Measurements from ENCODE around the gene ARIH2. TPM values are rescaled to one million over a fixed set of nuclear protein-coding genes. Genes with fewer than 3 reads are reported as not detected.

ARIH2 gene
- total and polyA plus RNA-seq, 9 of the 15 experiments (the other 6 are each of a cell fraction or from before 2014, with no cell fraction given) = 27.0 to 120 (median 108) TPM

GRCh38 chr3:49028673-49029562 is 110.3 kb downstream of the ARIH2 start, which contains the start of gene IMPDH2 (continued):
- TF ChIP-seq AFF1 (IDR thresholded peaks at IDR 0.05; ENCODE audit: low read depth in 1 of 2, partially characterized antibody in 2 of 2) (no peak), HMBOX1 (IDR thresholded peaks at IDR 0.05) (no peak), SMARCA5 (IDR thresholded peaks at IDR 0.05) (no peak), ARID1B (IDR thresholded peaks at IDR 0.05) (peak; percentile 27; the same call in 1 of the 2 replicates), MCM5 (IDR thresholded peaks at IDR 0.05; ENCODE audit: low read depth) (no peak), ZNF830 (CRISPR knock-in tag; IDR thresholded peaks at IDR 0.05) (0 out of 2 replicates have a peak, but pooled peaks have one; percentile 22), SIN3B (IDR thresholded peaks at IDR 0.05; ENCODE audit: low read depth) (peak; percentile 64; the same call in 1 of the 2 replicates), UBTF (IDR thresholded peaks at IDR 0.05; ENCODE audit: borderline replicate concordance in 1 of 2, low read depth in 2 of 2, low read length in 2 of 2) (no peak), SMARCB1 (IDR thresholded peaks at IDR 0.05; ENCODE audit: insufficient read length, low read depth) (no peak), ATF7 (IDR thresholded peaks at IDR 0.05) (peak; percentile 97), IRF1 (CRISPR knock-in tag; IDR thresholded peaks at IDR 0.05; ENCODE audit: borderline replicate concordance) (no peak), ZMIZ1 (IDR thresholded peaks at IDR 0.05; ENCODE audit: low read depth in 2 of 2, low read length in 2 of 2) (peak in 1 of 2 experiments; percentile 73; a peak in 1 of 4 replicates), HMG20A (CRISPR knock-in tag; conservative IDR thresholded peaks at IDR 0.05) (no peak), FOS (IDR thresholded peaks at IDR 0.05; ENCODE audit: extremely low read depth, insufficient read length) (no peak), CHCHD3 (CRISPR knock-in tag; IDR thresholded peaks at IDR 0.05) (no peak)
